Activated CD4-positive, alpha-beta T cell treated with anti-CD3 and anti-CD28 coated beads, Interleukin-2, amount 50 U/mL, for 24 hours (primary cell): ENCODE results near the gene SPATA33.
A peak's percentile ranks its signal among the peaks of the same experiment; 100 is the strongest.

Experiments
- DNase-seq, 2 donors: peaks; one replicate each; pipeline ENCODE4 v3.0.0-alpha.2; 2020; ENCODE audit warnings: low read depth in 1 of 2, low spot score in 1 of 2

The SPATA33 gene

DNA sequence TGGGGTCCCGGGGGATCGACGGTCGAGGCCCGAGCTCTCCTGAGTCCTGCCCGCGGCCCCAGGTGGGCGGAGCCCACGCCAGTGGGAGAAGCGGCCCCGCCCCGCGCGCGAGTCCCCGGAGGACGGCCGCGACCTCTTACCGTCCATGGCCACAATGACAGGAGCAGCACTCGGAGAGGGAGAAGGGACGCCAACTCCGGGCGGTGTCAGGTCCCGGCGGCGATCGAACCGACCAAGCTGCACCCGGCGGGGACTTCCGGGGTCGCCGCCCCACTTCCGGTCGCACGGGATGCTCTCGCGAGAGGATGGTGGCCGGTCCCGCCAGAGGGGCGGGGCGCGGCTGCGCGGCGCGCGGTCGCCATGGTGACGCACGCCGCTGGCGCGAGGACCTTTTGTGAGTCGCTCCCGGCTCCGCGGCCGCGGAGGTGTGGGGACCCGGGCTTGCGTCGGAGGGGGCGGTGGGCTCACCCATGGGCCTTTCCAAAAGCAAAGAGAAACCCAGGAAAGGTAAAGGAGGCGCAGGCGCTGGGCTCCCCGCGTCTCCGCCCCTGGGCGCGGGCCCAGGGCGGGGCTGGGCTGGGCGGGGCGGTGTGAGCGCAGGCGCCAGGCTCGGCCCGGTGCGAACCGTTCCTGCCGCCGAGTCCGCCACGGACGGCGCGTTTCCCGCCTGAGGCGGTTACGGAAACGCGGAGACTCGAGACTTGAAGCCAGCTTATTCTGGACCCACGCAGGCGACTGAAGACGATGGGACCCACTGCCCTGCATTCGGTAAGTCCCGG, at the start of gene SPATA33, which contains the start of gene CHMP1A:
Gene SPATA33 (plus strand): TSS at position 395 of the 779 bp plus-strand sequence. CDS start 76 bp downstream, at position 471.
Gene CHMP1A (minus strand): TSS at position 267 of the 779 bp plus-strand sequence. CDS start 120 bp downstream, at position 147.
- peak; percentile 88 to 91 for DNase-seq

DNA sequence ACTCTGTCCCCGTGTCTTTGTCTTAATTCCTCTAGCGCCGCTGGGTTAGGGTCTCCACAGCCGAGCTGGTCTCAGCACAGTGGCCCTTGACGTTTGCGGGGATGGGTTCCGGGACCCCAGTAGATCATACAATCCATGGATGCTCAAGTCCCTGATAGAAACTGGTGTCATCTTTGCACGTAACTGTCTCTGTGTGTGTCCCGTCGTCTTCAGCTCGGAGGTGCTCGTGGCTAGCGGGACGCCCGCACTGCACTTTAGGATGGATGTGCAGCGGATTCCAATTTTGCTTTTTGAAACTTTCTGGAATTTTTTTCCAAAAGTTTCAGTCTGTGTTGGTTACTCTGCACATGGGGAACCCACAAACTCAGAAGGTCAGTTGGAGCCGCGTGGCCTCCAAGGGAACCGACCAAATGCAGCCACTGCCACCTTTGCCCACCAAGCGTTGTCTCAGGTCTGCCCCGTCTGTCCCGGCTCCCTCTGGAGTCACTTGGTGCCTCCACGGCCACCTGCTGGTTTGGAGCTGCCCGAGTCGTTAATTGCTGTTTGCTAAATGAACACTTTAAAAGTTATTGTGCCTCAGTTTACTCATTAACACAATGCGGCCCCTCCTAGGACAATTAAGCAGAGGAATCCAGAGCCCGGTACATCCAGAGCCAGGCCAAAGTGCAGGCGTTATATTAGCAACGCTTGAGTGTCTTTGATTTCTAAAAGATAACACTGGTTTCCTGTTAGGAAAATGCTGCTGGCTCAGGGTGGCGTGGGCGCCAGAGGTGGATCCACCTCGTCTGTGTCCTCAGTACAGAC, 49.5 kb upstream of the SPATA33 start:
- DNase-seq, result no peak

GRCh38 chr16:89610108-89610453, 47.6 kb upstream of the SPATA33 start:
- no peak for DNase-seq

- no peak for DNase-seq
Measured at GRCh38 chr16:89612415-89613166, 45.0 kb upstream of the SPATA33 start.

DNA sequence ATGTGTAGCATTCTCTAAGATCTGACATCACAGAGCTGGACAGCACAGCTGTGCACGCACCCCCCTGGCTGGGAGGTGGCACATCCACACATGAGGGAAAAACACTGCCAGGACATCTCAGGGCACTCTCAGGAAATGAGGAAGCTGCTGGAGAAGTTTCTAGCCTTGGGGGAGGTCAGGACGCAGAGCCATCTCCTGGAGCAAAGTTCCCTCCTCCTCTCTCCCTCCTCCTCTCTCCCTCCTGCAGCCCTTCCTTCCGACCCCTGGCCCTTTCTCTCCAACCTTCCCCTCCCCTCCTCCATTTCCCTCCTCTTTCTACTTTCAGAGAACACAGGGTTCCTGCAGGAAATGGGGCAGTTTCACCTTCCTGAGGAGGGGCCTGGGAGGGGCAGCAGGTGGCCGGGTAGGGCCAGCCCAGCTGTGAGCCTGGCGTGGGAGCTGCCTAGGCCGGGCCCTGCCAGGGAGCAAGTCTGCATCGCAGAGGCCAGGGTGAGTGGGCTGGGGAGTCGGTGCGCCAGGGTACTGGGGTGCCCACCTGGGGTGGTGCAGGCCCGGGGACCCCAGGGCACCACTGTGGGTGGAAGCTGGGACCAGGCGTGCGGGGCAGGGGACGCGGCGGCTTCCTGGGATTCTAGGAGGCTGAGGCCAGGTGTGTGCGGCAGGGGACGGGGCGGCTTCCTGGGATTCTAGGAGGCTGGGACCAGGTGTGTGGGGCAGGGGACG, 44.2 kb upstream of the SPATA33 start, which contains the start of gene DPEP1:
Gene DPEP1 (plus strand): TSS at position 412 of the 723 bp plus-strand sequence. CDS start 16,769 bp downstream, outside the sequence.
- no peak for DNase-seq

DNA sequence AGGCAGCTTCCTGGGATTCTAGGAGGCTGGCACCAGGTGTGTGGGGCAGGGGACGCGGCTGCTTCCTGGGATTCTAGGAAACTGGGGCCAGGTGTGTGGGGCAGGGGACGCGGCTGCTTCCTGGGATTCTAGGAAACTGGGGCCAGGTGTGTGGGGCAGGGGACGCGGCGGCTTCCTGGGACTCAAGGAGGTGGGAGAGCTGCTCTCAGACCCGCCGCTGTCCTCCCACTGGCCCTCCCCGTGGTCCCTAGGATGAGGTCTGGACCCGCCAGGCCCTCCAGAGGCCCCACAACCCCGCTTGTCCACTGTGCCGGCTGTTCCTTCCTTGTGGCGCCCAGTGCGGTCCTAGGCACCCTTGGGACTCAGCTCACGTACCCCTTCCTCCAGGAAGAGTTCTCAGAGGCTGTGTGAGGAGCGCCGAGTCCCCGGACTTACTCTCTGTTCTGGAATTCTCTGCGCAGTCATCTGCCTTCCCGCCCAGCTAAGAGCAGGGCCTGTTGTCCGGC, 43.6 kb upstream of the SPATA33 start:
- no peak for DNase-seq

DNA sequence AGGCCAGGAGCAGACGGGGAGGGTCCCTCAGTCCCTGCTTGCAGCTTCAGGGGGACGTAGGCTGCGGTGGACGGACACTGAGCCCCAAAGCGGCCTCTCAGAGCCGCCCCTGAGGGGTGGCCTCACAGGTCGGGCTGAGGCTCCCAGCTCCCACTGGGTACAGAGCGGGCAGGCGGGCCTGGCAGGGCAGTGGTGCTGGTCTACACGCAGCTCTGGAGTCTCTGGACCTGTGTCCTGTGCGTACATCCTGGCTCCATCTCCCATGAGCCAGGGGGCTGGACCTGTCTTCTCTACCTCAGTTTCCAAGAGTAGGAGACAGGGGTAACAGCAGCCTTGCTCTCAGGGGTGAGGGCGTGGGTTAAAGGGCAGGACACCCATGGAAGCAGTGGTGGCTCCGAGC, 42.5 kb upstream of the SPATA33 start:
- no peak for DNase-seq

DNA sequence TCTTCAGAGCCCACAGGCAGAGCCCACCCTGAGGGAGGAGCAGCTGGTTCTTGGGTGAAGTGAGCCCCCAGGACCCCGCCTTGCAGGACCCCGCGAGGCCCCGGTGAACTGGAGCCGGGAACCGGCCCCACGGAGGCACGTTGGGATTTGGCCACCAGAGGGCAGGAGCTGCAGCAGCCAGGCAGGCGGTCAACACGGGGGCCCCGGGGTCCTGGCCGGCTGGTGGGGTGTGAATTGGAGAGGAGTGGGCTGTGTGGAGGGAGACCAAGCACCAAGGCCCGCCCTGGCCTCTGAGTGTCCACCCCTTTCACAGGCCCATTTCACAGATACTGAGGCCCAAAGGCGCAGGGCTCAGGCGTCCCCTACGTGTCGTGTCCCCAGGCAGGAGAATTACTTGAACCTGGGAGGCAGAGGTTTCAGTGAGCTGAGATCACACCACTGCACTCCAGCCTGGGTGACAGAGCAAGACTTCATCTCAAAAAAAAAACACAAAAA, 42.0 kb upstream of the SPATA33 start:
- no peak for DNase-seq

GRCh38 chr16:89616623-89617022, 41.0 kb upstream of the SPATA33 start:
- no peak for DNase-seq

DNA sequence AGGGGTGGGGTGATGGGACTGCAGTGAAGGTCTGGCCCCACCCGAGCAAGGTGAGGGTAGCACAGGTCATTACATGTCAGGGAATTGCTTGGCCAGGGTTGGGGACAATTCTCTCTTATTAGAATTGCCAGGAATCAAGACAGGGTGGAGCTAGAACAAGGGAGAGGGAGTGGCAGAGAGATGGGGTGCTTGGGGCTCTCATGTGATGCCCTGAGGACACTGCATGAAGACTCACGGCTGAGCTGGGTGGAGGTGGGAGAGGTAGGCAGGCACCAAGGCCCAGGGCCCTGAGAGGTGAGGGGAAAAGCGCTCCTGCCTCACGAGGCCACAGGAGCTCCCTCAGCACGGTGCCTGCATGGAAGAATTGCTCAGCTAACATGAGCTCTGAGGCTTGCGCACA, 40.6 kb upstream of the SPATA33 start:
- DNase-seq, result no peak

- no peak for DNase-seq
Measured at GRCh38 chr16:89618109-89618998, 39.3 kb upstream of the SPATA33 start.

GRCh38 chr16:89619840-89620239, 37.8 kb upstream of the SPATA33 start:
- DNase-seq, result no peak

GRCh38 chr16:89620406-89620841, 37.2 kb upstream of the SPATA33 start:
- DNase-seq, result no peak

- DNase-seq, result no peak
Measured at GRCh38 chr16:89621136-89621697, 36.4 kb upstream of the SPATA33 start.

DNA sequence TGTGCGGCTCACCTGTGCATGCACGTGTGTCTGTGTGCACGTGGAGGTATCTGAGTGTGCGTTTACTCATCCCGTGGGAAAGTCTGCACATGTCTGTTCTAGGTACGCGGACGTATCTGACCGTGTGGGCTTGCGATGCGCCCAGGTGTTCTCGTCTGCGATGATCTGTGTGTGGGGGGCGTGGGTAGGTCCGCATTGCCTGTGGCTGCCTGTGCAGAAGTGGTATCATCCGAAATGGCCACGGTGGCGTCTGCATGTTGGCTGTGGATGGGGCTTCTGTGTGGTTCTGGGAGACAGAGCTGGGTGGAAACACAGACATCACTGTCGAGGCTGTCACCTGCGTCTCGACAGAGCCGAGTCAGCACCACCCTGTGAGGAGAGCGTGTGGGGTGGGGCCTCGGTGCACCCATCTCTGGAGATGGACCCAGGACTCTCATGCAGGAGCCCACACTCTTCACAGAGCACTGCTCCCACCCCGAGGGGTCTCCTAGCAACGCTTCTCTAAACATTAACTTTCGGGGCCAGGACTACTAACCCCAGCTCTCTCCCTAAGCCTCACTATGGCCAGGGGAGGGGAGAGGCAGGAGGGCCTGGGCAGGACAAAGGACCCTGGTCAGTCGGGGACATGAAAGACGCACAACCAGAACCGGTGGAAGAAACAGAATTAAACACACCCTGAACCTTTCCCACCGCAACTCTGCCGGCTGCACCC, 35.8 kb upstream of the SPATA33 start:
- no peak for DNase-seq

- DNase-seq, result no peak
Measured at GRCh38 chr16:89623511-89624261, 34.0 kb upstream of the SPATA33 start.
